HG02588 (cell line): ENCODE results near the gene NCOA5.
"Not testable (repeated sequence)": the region's sequence is repeated elsewhere in the genome, so short reads cannot be mapped to it uniquely, and the experiment has no call there.

Experiments
- ATAC-seq: cut with Tn5 transposase; IDR thresholded peaks from one replicate; pipeline ENCODE4 v1.9.1; 2021; ENCODE audit warnings: mild to moderate bottlenecking, moderate library complexity; ENCODE audit not compliant: unreplicated experiment

NCOA5 gene

GRCh38 chr20:46099491-46100287 is 9.9 kb upstream of the NCOA5 start:
- no peak for ATAC-seq

- ATAC-seq, result no peak
These were observed 3.8 kb upstream of the NCOA5 start for GRCh38 chr20:46093531-46093930.

- ATAC-seq, result not testable (repeated sequence)
These were observed 2.1 kb upstream of the NCOA5 start for GRCh38 chr20:46091622-46092535.

GRCh38 chr20:46089167-46089416 is 670 bp downstream of the NCOA5 start:
- peak; percentile 31 for ATAC-seq

GRCh38 chr20:46088409-46089166 is 1.2 kb downstream of the NCOA5 start:
- no peak for ATAC-seq

- no peak for ATAC-seq
These were observed 2.6 kb downstream of the NCOA5 start for GRCh38 chr20:46087161-46087560.

- ATAC-seq, result no peak
These were observed 4.4 kb downstream of the NCOA5 start for GRCh38 chr20:46085179-46085851.

- no peak for ATAC-seq
These were observed 5.0 kb downstream of the NCOA5 start for GRCh38 chr20:46084805-46085178.

GRCh38 chr20:46083531-46084061 is 6.2 kb downstream of the NCOA5 start:
- no peak for ATAC-seq

GRCh38 chr20:46083101-46083500 is 6.7 kb downstream of the NCOA5 start:
- ATAC-seq, result no peak

GRCh38 chr20:46081074-46081473 is 8.7 kb downstream of the NCOA5 start:
- no peak for ATAC-seq

GRCh38 chr20:46078954-46079353 is 10.8 kb downstream of the NCOA5 start:
- ATAC-seq, result no peak

- ATAC-seq, result no peak
These were observed 12.0 kb downstream of the NCOA5 start for GRCh38 chr20:46077642-46078305.

- ATAC-seq, result no peak
These were observed 13.0 kb downstream of the NCOA5 start for GRCh38 chr20:46076806-46077205.

- ATAC-seq, result no peak
These were observed 15.8 kb downstream of the NCOA5 start for GRCh38 chr20:46074006-46074405.

- no peak for ATAC-seq
These were observed 16.3 kb downstream of the NCOA5 start for GRCh38 chr20:46073443-46073842.

- no peak for ATAC-seq
These were observed 16.7 kb downstream of the NCOA5 start for GRCh38 chr20:46073024-46073423.

GRCh38 chr20:46071573-46071972 is 18.2 kb downstream of the NCOA5 start:
- no peak for ATAC-seq

GRCh38 chr20:46070215-46070900 is 19.4 kb downstream of the NCOA5 start:
- ATAC-seq, result no peak

- no peak for ATAC-seq
These were observed 24.1 kb downstream of the NCOA5 start for GRCh38 chr20:46065691-46066090.
